Natural killer cell treated with Interleukin-12 subunit alpha and Interleukin-12 subunit beta and Interleukin-15 and Interleukin-18, amount 100 ng/mL, for 72 hours (primary cell): ENCODE results near the gene AKTIP. TPM values are rescaled to one million over a fixed set of nuclear protein-coding genes. Genes with fewer than 3 reads are reported as not detected.

ENCODE experiments used
- ATAC-seq, 2 donors: fragments of 150-1000 bp; cut with Tn5 transposase in 1 of 2; sonication (Bioruptor Pico), chemical (Tn5 transposase) in 1 of 2; 2 replicates each; pipeline ENCODE4 v1.10.0; 2021
- DNase-seq: peaks from one replicate; pipeline ENCODE4 v3.0.0; 2022; ENCODE audit warnings: low spot score
- H3K27ac Mint-ChIP-seq, 2 donors: 1 replicate in 1 of 2; 2 replicates in 1 of 2; pipeline ENCODE4 v1.8.0; 2022; ENCODE audit warnings: mixed read lengths in 2 of 2, mild to moderate bottlenecking in 1 of 2, moderate library complexity in 1 of 2
- H3K27me3 Mint-ChIP-seq, 2 donors: 1 replicate in 1 of 2; 2 replicates in 1 of 2; pipeline ENCODE4 v1.8.0; 2022; ENCODE audit warnings: mixed read lengths in 2 of 2
- H3K36me3 Mint-ChIP-seq: one replicate; pipeline ENCODE4 v1.8.0; 2022; ENCODE audit warnings: mixed read lengths
- H3K4me1 Mint-ChIP-seq, 2 donors: 1 replicate in 1 of 2; 2 replicates in 1 of 2; pipeline ENCODE4 v1.8.0; 2022; ENCODE audit warnings: low read depth in 2 of 2, mixed read lengths in 2 of 2, mild to moderate bottlenecking in 1 of 2
- H3K4me3 Mint-ChIP-seq: one replicate; pipeline ENCODE4 v1.8.0; 2022; ENCODE audit warnings: mixed read lengths
- H3K9me3 Mint-ChIP-seq: 2 replicates; pipeline ENCODE4 v1.8.0; 2022; ENCODE audit warnings: mixed read lengths
- total RNA-seq, 2 donors: library from RNA; stranded (reverse); gene quantifications; one replicate each; pipeline ENCODE4 v1.2.3, GENCODE V29; 2022

The AKTIP gene
- total RNA-seq, 2 donors from 2014 or later, result 28.0 to 30.2 TPM

DNA sequence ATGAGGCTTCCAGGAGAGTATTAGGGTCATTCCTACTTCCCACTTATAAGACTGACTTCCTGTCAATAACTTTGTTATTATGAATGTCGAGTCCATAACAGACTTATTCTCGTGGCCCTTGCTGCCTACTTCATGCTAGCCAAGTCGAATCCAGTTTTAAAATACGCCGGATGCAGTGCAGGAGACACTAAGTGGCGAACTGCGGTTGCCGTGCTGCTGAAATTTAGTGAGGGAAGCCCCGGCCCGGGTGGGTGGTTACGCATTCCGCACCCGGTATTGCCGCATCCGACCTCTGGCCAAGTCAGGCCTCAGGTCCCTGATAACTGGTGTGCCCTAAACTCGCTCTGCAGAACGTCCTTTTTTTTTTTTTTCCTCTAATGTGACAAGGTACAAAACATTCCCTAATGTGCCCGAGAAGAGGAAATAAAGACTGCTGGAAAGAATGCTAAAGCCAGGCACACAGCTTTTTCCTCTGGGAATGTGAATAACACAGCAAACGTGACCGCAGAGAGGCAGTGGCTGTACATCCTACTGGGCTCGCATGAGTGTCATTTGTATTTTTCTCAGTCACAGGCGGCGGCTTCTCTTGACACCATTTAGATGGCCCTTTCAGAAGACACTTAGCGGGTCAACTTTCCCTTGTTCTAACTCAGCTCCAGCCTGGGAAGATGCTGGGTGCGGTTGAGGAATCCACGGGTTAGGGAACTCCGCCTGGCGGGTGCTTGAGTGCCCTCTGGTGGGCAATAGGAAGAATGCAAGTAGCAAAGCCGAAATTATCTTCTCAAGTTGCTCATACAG, 7.1 kb upstream of the AKTIP start:
- Mint-ChIP-seq H3K4me1 (peaks cover 14 to 37% of the 10 kb centered on the region in 2 donors), H3K4me3 (no peak overlapping the region), H3K27ac (peak overlapping the region in 1 of 2 donors; percentile 78), H3K27me3 (no peaks in the 10 kb centered on the region), H3K36me3 (peaks cover 11% of the 10 kb centered on the region), H3K9me3 (no peaks in the 10 kb centered on the region)
- DNase-seq, result peak; percentile 73
- ATAC-seq, result peak; percentile 38 to 87

GRCh38 chr16:53507464-53508179, 4.6 kb upstream of the AKTIP start:
- H3K36me3 Mint-ChIP-seq, result no peaks in the 10 kb centered on the region
- DNase-seq (no peak), ATAC-seq (no peak)
- H3K4me1 Mint-ChIP-seq, result peaks cover 22 to 31% of the 10 kb centered on the region in 2 donors
- H3K27ac Mint-ChIP-seq, result no peak overlapping the region
- no peaks in the 10 kb centered on the region for H3K27me3 Mint-ChIP-seq
- H3K4me3 Mint-ChIP-seq, result no peak overlapping the region
- no peaks in the 10 kb centered on the region for H3K9me3 Mint-ChIP-seq

- H3K4me3 Mint-ChIP-seq, result no peak overlapping the region
- H3K4me1 Mint-ChIP-seq, result peaks cover 33% of the 10 kb centered on the region in 2 donors
- H3K27ac Mint-ChIP-seq, result no peak overlapping the region
Measured at GRCh38 chr16:53506254-53506653, 3.2 kb upstream of the AKTIP start.

DNA sequence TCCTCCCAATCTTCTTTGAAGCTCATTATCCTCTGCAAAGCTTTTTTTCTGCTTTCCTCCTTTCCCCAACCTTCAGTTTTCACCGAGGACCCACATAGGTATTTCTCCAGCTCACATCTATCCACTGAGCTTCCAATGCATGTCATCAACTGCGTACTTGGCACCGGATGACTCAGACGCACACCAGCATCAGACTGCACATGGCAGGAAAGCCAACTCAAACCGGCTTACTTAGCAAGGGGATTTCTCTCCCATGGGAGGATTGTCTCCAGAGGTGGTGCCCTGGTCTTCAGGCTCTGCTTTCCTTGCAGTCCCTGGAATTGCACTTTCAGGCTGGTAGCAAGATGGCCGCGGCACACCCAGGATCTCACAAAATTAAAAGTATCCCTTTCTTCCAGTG, 1.7 kb upstream of the AKTIP start:
- no peaks in the 10 kb centered on the region for H3K27me3 Mint-ChIP-seq
- DNase-seq, result no peak
- H3K4me1 Mint-ChIP-seq, result peaks cover 31 to 33% of the 10 kb centered on the region in 2 donors
- no peaks in the 10 kb centered on the region for H3K36me3 Mint-ChIP-seq
- no peaks in the 10 kb centered on the region for H3K9me3 Mint-ChIP-seq
- peak overlapping the region; percentile 95 for H3K4me3 Mint-ChIP-seq
- no peak for ATAC-seq
- peak overlapping the region; percentile 81 to 92 for H3K27ac Mint-ChIP-seq

More at GRCh38 chr16:53506254-53506653, 3.2 kb upstream of the AKTIP start:
- ATAC-seq, result no peak
- Mint-ChIP-seq H3K36me3 (no peaks in the 10 kb centered on the region), H3K27me3 (no peaks in the 10 kb centered on the region), H3K9me3 (no peaks in the 10 kb centered on the region)
- DNase-seq, result no peak

DNA sequence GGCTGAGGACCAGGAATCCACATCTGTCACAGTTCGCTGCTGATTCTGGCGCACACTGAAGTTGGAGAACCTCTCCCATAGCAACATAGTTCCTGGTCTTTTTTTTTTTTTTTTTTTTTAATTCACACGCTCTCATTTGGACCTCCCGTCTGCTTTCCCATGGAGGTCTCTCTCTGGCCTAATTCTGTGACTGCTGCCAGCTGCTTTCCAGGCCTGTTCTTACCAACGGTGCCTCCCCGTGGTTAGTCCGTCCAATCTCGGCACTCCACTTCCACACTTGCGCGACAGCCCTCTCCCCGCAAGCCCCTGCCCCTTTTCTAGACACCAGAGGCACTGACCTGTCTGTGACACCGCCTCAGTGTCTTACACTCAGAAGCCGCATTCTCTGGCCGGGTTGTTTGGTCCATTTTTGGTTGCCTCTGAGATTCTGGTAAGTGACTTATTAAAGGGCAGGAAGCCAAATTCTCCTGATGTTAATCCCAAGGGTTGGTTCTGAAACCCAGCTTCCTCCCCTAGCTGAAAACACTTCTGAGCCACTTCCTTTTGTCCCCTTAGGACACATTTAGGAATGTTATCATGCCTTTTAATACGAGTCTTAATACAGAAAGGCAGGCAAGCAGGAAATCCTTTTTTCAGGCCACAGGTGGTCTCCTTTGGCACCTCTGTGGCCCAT, 1.1 kb upstream of the AKTIP start:
- Mint-ChIP-seq H3K27ac (peak overlapping the region; percentile 81 to 92), H3K27me3 (no peaks in the 10 kb centered on the region), H3K4me3 (peak overlapping the region; percentile 95), H3K4me1 (peaks cover 31 to 34% of the 10 kb centered on the region in 2 donors), H3K9me3 (no peaks in the 10 kb centered on the region), H3K36me3 (no peaks in the 10 kb centered on the region)
- DNase-seq, result no peak
- ATAC-seq, result no peak

GRCh38 chr16:53503270-53503923, 388 bp upstream of the AKTIP start:
- peaks cover 33 to 41% of the 10 kb centered on the region in 2 donors for H3K4me1 Mint-ChIP-seq
- H3K9me3 Mint-ChIP-seq, result no peaks in the 10 kb centered on the region
- peak overlapping the region; percentile 81 to 92 for H3K27ac Mint-ChIP-seq
- peak; percentile 96 to 97 for ATAC-seq
- peak; percentile 100 for DNase-seq
- H3K4me3 Mint-ChIP-seq, result peak overlapping the region; percentile 95
- H3K27me3 Mint-ChIP-seq, result no peaks in the 10 kb centered on the region
- peaks cover 2% of the 10 kb centered on the region for H3K36me3 Mint-ChIP-seq

GRCh38 chr16:53501216-53501859, 1.7 kb downstream of the AKTIP start:
- no peak overlapping the region for H3K27ac Mint-ChIP-seq

DNA sequence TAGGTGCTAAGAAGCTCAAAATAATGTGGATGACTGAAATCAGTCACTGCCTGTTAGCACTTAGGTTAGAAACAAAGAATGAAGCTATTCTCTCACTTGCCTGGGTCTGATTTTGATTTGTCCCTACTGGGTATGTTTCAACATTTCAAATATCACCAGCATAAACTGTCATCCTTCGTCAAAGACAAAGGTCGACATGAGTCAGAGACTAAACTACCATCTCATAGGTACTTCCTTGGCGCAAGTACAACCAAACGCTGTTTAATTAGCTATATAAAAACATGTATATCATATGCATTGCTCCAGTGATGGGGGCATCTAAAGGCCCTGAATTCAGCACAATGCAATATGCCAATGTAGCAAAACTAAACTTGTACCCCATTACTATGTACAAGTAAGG, 4.0 kb downstream of the AKTIP start:
- Mint-ChIP-seq H3K4me3 (no peak overlapping the region), H3K4me1 (peaks cover 26 to 34% of the 10 kb centered on the region in 2 donors), H3K27ac (peak overlapping the region; percentile 35 to 68), H3K27me3 (no peaks in the 10 kb centered on the region), H3K36me3 (peaks cover 21% of the 10 kb centered on the region), H3K9me3 (no peaks in the 10 kb centered on the region)
- DNase-seq (no peak), ATAC-seq (no peak)

More at GRCh38 chr16:53501216-53501859, 1.7 kb downstream of the AKTIP start:
- Mint-ChIP-seq H3K4me1 (peaks cover 34 to 43% of the 10 kb centered on the region in 2 donors), H3K4me3 (peak overlapping the region; percentile 97), H3K9me3 (no peaks in the 10 kb centered on the region), H3K36me3 (peaks cover 5% of the 10 kb centered on the region), H3K27me3 (no peaks in the 10 kb centered on the region)
- ATAC-seq (no peak), DNase-seq (no peak)

GRCh38 chr16:53495325-53495724, 7.7 kb downstream of the AKTIP start:
- no peak for DNase-seq
- no peaks in the 10 kb centered on the region for H3K9me3 Mint-ChIP-seq
- peaks cover 35% of the 10 kb centered on the region for H3K36me3 Mint-ChIP-seq
- no peak overlapping the region for H3K4me3 Mint-ChIP-seq
- peak overlapping the region; percentile 20 to 47 for H3K27ac Mint-ChIP-seq
- no peaks in the 10 kb centered on the region for H3K27me3 Mint-ChIP-seq
- ATAC-seq, result no peak
- peaks cover 5 to 10% of the 10 kb centered on the region in 2 donors for H3K4me1 Mint-ChIP-seq

DNA sequence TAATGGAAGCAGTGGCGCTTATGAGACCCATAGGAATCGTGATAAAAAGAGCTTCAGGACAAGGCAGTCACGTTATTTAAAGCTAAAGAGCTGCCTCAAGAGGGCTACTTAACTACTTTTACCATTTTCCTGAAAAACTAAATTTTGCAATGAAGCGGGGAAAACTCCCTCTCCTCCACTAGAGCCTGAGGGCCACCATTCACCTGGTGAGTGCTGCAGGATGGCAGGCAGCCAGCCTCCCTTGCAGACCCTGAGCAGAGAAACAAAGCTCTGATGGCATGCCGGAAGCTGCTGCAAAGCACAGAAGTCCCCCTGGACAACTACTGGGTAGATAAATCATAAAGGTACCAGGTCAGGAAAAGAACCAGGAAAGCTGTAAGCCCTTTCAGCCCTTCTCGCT, 8.4 kb downstream of the AKTIP start:
- ATAC-seq (no peak), DNase-seq (no peak)
- H3K4me3 Mint-ChIP-seq, result no peak overlapping the region
- peaks cover 5 to 10% of the 10 kb centered on the region in 2 donors for H3K4me1 Mint-ChIP-seq
- H3K36me3 Mint-ChIP-seq, result peaks cover 41% of the 10 kb centered on the region
- no peaks in the 10 kb centered on the region for H3K9me3 Mint-ChIP-seq
- H3K27me3 Mint-ChIP-seq, result no peaks in the 10 kb centered on the region
- no peak overlapping the region for H3K27ac Mint-ChIP-seq

- ATAC-seq, result no peak
- no peak overlapping the region for H3K4me3 Mint-ChIP-seq
Measured at GRCh38 chr16:53492503-53492902, 10.5 kb downstream of the AKTIP start.

DNA sequence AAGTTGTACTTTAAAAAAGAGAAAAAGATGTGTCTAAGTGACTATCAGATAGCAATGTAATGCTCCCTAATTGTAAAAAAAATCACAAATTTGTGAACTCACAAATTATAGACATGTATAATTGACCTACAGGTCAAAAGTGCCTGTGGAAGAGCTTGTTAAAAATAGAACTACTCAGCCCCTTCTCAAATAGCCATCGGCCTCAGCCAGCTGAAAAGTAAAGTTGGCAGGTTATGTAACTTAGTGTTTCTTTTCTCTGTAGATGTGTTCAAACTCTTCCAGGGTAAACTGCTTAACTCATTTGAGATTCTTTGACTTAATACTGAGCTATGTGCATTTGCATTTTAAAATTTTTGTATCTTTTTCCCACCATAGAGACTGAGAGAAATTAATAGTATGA, 13.3 kb downstream of the AKTIP start:
- DNase-seq (no peak), ATAC-seq (no peak)
- no peaks in the 10 kb centered on the region for H3K9me3 Mint-ChIP-seq
- peaks cover 6 to 8% of the 10 kb centered on the region in 2 donors for H3K4me1 Mint-ChIP-seq
- no peaks in the 10 kb centered on the region for H3K27me3 Mint-ChIP-seq
- H3K4me3 Mint-ChIP-seq, result no peak overlapping the region
- peak overlapping the region in 1 of 2 donors; percentile 41 for H3K27ac Mint-ChIP-seq
- peaks cover 55% of the 10 kb centered on the region for H3K36me3 Mint-ChIP-seq

More at GRCh38 chr16:53492503-53492902, 10.5 kb downstream of the AKTIP start:
- Mint-ChIP-seq H3K36me3 (peaks cover 44% of the 10 kb centered on the region), H3K27me3 (no peaks in the 10 kb centered on the region), H3K27ac (no peak overlapping the region), H3K9me3 (no peaks in the 10 kb centered on the region), H3K4me1 (peaks cover 6 to 8% of the 10 kb centered on the region in 2 donors)
- DNase-seq, result no peak

GRCh38 chr16:53486230-53486629, 16.8 kb downstream of the AKTIP start:
- H3K4me3 Mint-ChIP-seq, result no peak overlapping the region
- no peaks in the 10 kb centered on the region for H3K27me3 Mint-ChIP-seq
- H3K9me3 Mint-ChIP-seq, result no peaks in the 10 kb centered on the region
- H3K4me1 Mint-ChIP-seq, result peaks cover 16 to 23% of the 10 kb centered on the region in 2 donors
- no peak for ATAC-seq
- H3K27ac Mint-ChIP-seq, result no peak overlapping the region
- H3K36me3 Mint-ChIP-seq, result peaks cover 71% of the 10 kb centered on the region
- DNase-seq, result no peak
